MCF 10A (cell line): Measurements from ENCODE around the gene LRRC45. TPM values are rescaled to one million over a fixed set of nuclear protein-coding genes. Genes with fewer than 3 reads are reported as not detected.

ENCODE experiments used
- BruUV-seq: library from RNA; stranded (reverse); fragments of 400-500 nt; replicated peaks from 2 replicates; lab custom pipeline; 2021; lab: Mats Ljungman, UMichigan
- CTCF ChIA-PET: fragments of 300-600 bp; sonication (Branson Sonifier 250); formaldehyde crosslinking; extraction: SDS; loops from one replicate; lab custom pipeline; 2021; ENCODE audit warnings: antibody characterized with exemption, inconsistent platforms; lab: Yijun Ruan, JAX
- POLR2A ChIA-PET: fragments of 300-600, 350-650 bp; sonication (Branson Sonifier 250); formaldehyde crosslinking; extraction: SDS; loops from one replicate; lab custom pipeline; 2020; ENCODE audit warnings: antibody characterized with exemption, inconsistent platforms; lab: Yijun Ruan, JAX
- DNase-seq: peaks from one replicate; pipeline ENCODE4 v3.0.0-alpha.2; 2018; ENCODE audit not compliant: unreplicated experiment
- H3K27ac Mint-ChIP-seq: one replicate; pipeline ENCODE4 v1.8.0; 2022; ENCODE audit warnings: mild to moderate bottlenecking, low read depth, mixed read lengths; ENCODE audit not compliant: unreplicated experiment
- H3K27me3 Mint-ChIP-seq: one replicate; pipeline ENCODE4 v1.8.0; 2022; ENCODE audit warnings: mixed read lengths; ENCODE audit not compliant: insufficient read depth, unreplicated experiment
- H3K36me3 Mint-ChIP-seq: one replicate; pipeline ENCODE4 v1.8.0; 2022; ENCODE audit warnings: mild to moderate bottlenecking, moderate library complexity, mixed read lengths; ENCODE audit not compliant: insufficient read depth, unreplicated experiment
- H3K4me1 Mint-ChIP-seq: one replicate; pipeline ENCODE4 v1.8.0; 2022; ENCODE audit warnings: mixed read lengths; ENCODE audit not compliant: insufficient read depth, unreplicated experiment
- H3K4me3 Mint-ChIP-seq: one replicate; pipeline ENCODE4 v1.8.0; 2022; ENCODE audit warnings: mild to moderate bottlenecking, moderate library complexity, mixed read lengths; ENCODE audit not compliant: unreplicated experiment
- H3K9me3 Mint-ChIP-seq: one replicate; pipeline ENCODE4 v1.8.0; 2022; ENCODE audit warnings: mixed read lengths; ENCODE audit not compliant: unreplicated experiment
- CTCF ChIP-seq: fragments of 200-600 bp; IDR thresholded peaks from one replicate; pipeline ENCODE4 v1.8.0; 2022; ENCODE audit warnings: antibody characterized with exemption, mild to moderate bottlenecking; ENCODE audit not compliant: unreplicated experiment
- intact Hi-C: fragments of 100-400 bp; cut with micrococcal nuclease; formaldehyde crosslinking; loops from 2 replicates; pipeline ENCODE4 v1.14.1; 2022
- total RNA-seq: library from RNA; stranded (reverse); gene quantifications from 2 replicates; pipeline ENCODE4 v1.2.3, GENCODE V29; 2022

LRRC45 gene
- total RNA-seq, 1 experiment from 2014 or later: 3.4 TPM

GRCh38 chr17:81977211-81977808 lies 45.8 kb upstream of the LRRC45 start, which contains the start of gene ASPSCR1:
TSS of gene ASPSCR1 (plus strand) at chr17:81977629. CDS start at chr17:81977647, 18 bp downstream.
- no TSS peak for BruUV-seq

GRCh38 chr17:81978524-81979298 lies 44.4 kb upstream of the LRRC45 start:
- no peak for DNase-seq
- BruUV-seq: no TSS peak
- Mint-ChIP-seq H3K27me3 (no peaks in the 10 kb centered on the region), H3K36me3 (peaks cover 8% of the 10 kb centered on the region), H3K27ac (peak overlapping the region; percentile 46), H3K4me3 (peak overlapping the region; percentile 97), H3K4me1 (peaks cover 29% of the 10 kb centered on the region), H3K9me3 (no peaks in the 10 kb centered on the region)
- intact Hi-C loops: no loop called here
- no peak for TF ChIP-seq CTCF
- POLR2A ChIA-PET: interaction anchor here (0.8 to 5.0 kb wide), 6 partner anchors 12 to 56 kb away, joined by 3 to 55 read pairs (median 5); no protein-coding TSS in a partner anchor
- CTCF ChIA-PET: interaction anchor here (0.6 to 1.4 kb wide), 3 partner anchors 18 to 58 kb away, joined by 3 to 4 read pairs (median 3); no protein-coding TSS in a partner anchor

More at GRCh38 chr17:81977211-81977808, 45.8 kb upstream of the LRRC45 start, which contains the start of gene ASPSCR1:
- peaks cover 24% of the 10 kb centered on the region for H3K4me1 Mint-ChIP-seq
- POLR2A ChIA-PET: interaction anchor here (0.7 to 1.7 kb wide), 9 partner anchors 9 to 60 kb away, joined by 3 to 13 read pairs (median 5); partner anchors contain the start of genes CENPX, LRRC45 and SIRT7
- H3K4me3 Mint-ChIP-seq: peak within 1 kb of the TSS; percentile 97
- intact Hi-C loops: loop anchor here (2.0 kb wide), 1 partner anchor 25 kb away; no protein-coding TSS in a partner anchor
- DNase-seq: peak; percentile 85
- H3K27me3 Mint-ChIP-seq: no peaks in the 10 kb centered on the region
- CTCF ChIA-PET: interaction anchor here (0.6 to 0.7 kb wide), 3 partner anchors 17 to 1970 kb away, joined by 3 read pairs; no protein-coding TSS in a partner anchor
- peak within 1 kb of the TSS; percentile 88 for H3K27ac Mint-ChIP-seq
- peaks cover 8% of the 10 kb centered on the region for H3K36me3 Mint-ChIP-seq
- TF ChIP-seq CTCF: no peak
- no peaks in the 10 kb centered on the region for H3K9me3 Mint-ChIP-seq

- intact Hi-C loops: no loop called here
- H3K27me3 Mint-ChIP-seq: no peaks in the 10 kb centered on the region
- H3K27ac Mint-ChIP-seq: peak overlapping the region; percentile 61
- no peak for DNase-seq
- H3K9me3 Mint-ChIP-seq: no peaks in the 10 kb centered on the region
- ChIA-PET CTCF (interaction anchor here (0.6 to 2.1 kb wide), 6 partner anchors 12 to 1205 kb away, joined by 3 to 7 read pairs (median 4); no protein-coding TSS in a partner anchor), POLR2A (interaction anchor here (0.6 to 5.0 kb wide), 8 partner anchors 11 to 181 kb away, joined by 3 to 55 read pairs (median 4); no protein-coding TSS in a partner anchor)
- H3K4me1 Mint-ChIP-seq: peaks cover 29% of the 10 kb centered on the region
- H3K4me3 Mint-ChIP-seq: peak overlapping the region; percentile 97
- TF ChIP-seq CTCF: no peak
- peaks cover 9% of the 10 kb centered on the region for H3K36me3 Mint-ChIP-seq
- BruUV-seq: no TSS peak
These were observed 43.0 kb upstream of the LRRC45 start for GRCh38 chr17:81980122-81980521.
